NOMO-1 (cell line): Measurements from ENCODE around the gene MRGPRE.

ENCODE experiments used
- DNase-seq, 2 experiments: peaks; one replicate each; lab custom pipeline; 2025; ENCODE audit not compliant: unreplicated experiment in 2 of 2; lab: John Stamatoyannopoulos, UW

Gene MRGPRE

DNA sequence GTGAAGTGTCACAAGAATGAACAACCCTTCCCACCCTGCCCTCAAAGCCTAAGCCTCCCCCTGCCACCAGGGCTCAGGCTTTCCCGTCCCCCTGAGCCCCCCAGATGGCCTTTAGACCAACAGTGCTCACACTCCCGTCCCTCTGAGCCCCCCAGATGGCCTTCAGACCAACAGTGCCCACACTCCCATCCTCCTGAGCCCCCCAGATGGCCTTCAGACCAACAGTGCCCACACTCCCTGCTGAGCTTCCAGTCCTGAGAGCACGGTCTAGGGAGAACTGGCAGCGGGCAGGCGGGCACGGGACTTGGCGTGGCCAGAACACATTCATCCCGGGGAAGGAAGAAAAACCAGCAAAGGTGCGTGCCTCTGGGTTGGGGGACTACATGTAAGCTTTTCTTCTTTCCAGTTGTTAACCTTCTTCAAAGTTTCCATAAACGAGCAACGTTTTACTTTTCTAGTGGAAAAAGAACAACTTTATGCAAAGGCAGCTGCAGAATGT is 16.1 kb downstream of the MRGPRE start:
- no peak for DNase-seq

DNA sequence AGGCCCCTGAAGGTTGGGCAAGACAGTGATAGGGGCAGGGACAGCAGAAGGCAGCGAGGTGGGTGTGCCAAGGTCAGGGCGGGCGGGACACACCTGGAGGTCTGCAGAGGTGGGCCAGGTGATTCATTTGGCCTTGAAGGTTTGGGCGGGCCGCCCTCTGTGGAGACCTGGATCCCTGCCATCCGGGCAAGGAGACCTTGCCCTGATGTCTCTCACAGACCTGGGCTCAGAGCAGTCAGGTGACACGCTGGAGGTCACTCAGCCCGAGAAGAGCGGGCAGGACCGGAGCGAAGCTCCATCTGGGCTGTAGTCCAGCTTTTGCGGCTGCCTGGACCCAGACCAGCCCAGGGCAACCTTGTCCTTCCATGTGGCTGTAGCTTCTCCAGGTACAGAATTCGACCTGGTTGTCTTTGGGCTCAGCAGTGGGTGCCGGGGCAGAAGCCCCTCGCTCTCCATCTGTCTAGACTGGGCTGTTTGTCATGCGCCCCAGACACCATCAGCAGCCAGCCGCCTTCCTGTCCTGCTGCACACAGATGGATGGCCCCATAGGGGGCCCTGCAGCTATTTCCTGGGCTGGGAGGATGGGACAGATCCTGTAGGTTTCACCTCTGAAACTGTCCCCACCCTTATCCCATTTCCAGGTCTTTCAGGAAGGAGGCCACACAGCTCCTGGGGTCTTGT is 16.7 kb downstream of the MRGPRE start:
- no peak for DNase-seq

DNA sequence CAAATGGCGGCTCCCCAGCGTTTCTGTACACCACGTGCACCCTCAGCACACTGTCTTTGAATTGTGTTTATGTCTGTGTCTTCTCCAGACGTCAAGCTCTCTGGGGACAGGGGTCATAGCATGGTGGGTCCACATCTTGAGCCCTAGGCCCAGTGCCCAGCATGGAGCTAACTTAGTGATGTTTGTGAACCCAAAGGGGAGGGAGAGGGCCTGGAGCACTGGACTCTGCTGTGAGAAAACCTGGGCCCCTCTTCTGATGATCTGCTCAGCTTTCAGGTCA is 17.9 kb downstream of the MRGPRE start:
- DNase-seq = no peak

DNA sequence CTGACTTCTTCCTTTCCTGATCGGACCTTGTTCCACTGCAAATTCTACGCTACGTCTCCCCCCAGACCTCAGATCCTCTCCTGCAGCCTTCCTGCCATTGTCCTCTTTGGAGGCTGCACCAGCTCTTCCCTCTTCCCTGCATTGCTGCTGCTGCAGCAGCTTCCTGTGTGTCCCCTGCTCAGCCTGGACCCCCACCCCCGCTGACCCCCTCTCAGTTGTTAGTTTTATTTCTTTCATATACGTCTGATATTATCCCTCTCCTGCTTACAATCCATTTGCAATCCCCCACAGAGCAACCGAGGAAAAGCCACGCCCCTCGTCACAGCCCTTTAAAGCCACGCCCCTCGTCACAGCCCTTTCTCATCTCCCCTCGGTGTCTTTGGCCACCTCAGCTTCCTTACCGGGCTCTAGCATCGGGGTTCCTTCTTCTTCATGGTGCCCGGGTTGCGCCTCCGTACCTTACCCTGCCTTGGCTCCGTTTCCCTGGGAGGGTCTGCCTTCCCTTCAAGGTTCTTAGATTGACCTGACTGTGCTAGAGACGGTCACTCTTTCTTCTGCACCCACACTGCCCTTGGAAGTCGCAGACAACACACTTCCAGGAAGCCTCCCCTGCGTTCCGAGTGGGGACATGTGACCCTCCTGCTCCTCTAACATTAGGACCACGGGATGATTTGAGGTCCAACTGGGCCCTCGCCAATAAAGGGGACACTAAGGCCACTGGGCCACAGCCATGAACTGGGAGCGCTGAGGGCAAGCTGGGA is 18.4 kb downstream of the MRGPRE start:
- DNase-seq = no peak

DNA sequence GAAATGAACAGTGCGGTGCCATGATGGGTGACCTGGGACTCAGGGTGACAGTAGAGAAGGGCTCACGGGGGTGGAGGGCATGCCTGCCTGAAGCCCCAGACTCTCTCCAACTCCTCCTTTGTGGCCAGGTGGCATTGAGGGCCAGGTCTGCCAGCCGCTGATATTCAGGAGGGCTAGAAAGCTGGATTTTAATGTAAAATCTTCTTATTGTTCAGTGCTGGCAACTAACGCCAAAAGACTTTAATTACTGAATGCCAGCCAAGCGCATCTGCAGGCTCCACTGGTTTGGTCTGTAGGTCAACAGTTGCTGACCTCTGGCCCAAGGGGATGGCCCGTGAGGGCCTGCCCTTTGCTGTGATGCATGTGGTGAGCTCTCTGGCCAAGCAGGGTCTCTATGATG is 23.9 kb downstream of the MRGPRE start:
- DNase-seq = no peak

DNA sequence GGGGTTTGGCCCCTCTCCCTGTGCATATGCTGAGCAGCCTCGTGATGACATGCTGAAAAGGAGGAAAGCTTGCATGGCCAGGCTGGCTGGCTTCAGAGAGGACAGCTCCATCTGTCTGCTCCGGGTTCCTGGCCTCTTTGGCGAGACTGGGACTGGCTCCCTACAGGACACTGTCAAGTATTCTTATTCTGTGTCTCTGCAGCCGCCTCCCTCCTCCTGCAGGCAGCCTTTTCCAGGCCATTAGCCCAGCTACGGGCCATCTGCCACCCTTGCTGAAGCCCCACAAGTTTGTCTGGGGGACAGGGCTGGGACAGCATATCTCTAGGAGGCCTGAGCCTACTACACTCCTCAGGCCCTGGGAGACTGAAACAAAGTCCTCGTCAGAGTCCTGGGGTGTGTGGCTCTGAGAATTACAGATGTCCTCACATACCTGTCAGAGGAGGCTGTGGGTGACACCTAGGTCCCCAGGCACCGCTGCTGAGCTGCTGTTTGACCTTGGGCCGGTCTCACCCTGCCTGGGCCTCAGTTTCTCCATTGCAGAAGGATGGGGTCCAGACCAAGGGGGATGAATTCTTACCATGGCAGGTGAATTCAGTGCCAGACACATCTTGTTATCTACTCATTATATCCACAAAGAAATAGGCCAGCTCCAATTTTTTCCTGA is 24.6 kb downstream of the MRGPRE start:
- DNase-seq = no peak

DNA sequence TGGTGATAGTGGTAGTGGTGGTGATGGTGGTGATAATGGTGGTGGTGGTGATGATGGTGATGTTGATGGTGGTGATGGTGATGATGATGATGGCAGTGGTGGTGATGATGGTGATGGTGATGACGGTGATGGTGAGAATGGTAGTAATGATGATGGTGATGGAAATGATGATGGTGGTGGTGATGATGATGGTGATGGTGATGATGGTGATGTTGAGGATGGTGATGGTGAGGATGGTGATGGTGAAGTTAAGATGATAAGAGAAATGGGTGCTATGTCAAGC is 25.4 kb downstream of the MRGPRE start:
- DNase-seq = no peak

DNA sequence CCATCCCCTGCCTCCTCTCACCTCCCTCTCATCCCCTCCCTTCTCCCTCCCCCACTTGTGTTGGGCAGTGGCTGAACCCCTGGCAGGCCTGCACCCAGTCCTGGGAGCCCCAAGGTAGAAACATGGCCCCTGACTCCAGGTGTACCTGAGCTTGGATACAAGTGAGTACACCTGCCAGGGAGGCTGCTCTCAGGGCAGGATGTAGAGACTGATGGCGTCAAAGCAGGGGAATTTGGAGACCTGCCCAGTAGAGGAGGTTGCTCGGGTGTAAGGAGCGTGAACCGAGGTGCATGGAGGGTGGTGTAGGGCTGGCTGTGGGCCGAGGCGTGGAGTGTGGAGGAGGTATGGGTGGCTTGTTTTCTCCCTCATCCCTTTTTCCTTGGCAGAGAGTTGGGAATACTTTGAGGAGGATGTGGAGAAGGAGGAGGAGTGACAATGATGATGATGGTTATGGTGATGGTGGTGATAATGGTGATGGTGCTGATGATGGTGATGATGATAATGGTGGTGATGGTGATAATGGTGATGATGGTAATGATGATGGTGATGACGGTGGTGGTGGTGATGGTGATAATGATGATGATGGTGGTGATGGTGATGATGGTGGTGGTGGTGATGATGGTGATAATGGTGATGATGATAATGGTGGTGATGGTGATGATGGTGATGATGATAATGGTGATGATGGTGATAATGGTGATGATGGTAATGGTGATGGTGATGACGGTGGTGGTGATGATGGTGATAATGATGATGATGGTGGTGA is 25.9 kb downstream of the MRGPRE start:
- DNase-seq = no peak

DNA sequence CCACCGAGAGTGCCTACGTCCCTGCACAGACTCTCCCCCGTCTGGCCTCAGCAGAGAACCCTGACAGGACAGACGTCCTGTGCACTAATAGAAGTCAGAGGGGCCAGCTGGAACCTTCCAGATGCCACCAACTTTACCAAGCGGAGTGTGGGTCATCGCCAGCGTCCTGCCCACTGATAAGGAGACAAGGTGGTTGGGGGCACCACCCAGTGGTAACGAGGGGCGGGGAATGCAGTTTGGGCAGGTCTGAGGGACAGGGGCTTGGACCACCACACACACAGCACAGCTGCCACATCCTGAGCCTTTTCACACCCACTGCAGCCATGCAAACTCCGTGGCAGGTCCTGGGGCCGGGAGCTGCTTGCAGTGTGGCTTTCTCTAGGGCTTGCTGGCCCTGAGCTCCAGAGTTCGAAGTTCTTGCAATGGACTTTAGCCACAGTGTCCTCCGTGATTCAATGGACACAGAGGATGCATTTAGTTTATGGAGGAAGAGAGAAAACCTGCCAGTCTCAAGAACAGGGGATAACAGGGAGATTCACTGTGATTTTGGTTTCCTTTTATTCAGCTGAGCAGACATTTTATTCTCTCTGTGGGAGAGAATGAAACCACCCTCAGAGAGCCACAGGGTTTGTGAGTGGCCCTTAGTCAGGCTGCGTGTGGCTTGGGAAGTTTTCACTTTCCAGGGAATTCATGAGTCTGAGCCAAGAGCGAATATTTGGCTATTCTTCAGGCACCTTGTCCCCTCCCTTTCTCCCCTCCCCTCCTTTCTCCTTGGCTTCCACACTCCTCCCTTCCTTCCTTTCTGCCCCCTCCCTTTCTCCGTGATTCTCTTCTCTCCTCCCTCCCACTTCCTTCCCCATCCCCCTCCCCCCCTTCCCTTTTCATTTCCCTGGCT is 26.7 kb downstream of the MRGPRE start:
- no peak for DNase-seq

DNA sequence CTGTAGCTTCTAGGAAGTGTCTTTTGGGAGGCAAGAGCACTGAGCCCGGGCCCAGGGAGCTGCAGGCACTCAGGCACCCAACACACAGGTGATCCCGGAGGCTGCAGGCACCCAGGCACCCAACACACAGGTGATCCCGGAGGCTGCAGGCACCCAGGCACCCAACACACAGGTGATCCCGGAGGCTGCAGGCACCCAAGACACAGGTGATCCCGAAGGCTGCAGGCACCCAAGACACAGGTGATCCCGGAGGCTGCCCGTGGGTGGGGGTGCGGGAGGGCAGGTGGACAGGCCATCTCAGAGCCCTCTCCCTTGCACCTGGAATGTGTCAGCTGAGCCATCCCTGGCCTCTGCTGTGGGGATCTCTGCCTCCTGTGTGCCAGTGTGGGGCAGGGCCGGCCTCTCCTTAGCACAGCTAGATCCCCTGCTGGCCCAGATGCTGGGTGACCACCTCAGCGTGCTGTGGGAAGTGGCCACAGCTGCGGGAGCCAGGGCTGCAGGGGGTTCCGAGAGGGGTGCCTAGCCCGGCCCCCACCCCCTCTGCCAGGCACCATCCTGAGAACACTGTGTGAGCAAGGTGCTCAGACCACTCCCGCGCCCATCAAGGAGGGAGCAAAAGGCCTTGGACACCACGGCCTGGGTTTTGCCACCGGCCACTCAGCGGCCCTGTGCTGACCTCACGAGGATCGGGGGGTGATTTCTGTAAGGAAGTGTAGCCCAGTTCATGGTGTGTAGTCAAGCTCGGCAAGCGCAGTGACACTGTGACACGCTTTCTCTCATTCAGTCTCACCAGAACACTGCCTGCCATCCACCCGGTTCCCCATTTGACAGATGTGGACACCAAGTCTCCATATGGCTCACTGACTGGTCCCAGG is 27.8 kb downstream of the MRGPRE start:
- no peak for DNase-seq

DNA sequence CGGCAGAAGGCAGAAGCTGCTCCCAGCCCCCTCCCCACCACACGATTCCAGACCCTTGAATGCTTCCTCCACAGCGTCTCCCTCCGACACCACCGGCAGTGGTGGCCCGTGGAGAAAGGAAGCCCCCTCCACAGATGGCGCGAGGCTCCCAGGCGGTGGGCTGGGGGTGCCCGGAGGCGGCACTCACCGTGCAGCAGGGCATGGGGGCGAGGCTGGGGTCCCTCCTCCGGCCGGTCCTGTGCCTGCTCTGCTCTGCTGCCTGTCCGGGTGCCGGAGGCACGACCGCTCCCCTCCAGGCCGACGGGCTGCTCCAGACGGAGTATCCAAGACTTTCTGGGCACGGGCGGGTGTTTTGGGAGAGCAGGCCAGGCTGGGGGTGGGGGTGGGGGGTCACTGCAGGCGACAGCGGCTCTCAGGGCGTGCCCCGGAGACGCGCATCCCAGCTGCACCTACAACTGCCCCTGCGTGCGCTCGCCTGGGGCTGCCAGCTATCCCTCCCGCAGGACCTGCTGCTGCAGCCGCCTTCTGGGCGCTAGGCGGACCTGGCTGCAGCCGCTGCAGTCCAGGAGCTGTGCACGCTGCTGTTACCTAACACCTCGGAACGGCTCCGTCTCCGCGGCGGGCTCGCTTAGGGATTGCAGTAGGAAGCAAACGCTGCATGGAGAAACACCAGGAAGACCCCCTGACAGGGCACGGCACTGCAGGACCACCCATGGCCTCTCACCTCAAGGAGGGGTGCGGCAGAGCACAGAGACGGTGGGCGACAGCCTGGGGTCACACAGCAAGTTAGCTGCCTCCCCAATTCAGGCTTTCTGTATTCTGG is 28.8 kb downstream of the MRGPRE start:
- no peak for DNase-seq

DNA sequence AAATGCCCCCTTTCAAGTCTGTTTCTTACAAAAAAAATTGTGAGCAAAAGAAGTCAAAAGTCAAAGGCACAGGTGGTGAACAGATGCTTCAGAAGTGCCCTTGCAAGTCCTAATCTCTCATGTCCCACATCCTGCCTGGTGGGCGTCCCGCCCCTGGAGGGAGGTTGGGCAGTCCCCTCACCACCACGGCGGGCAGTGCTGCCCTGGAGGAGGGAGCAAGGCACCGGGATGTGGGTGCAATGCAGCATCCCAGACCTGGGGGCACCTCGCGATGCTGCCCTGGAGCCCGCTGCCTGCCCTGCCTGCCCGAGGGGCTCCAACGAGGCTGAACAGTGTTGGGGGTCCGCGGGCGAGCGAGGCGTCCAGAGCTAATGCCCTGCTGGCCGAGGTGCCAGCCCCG is 29.5 kb downstream of the MRGPRE start:
- no peak for DNase-seq

DNA sequence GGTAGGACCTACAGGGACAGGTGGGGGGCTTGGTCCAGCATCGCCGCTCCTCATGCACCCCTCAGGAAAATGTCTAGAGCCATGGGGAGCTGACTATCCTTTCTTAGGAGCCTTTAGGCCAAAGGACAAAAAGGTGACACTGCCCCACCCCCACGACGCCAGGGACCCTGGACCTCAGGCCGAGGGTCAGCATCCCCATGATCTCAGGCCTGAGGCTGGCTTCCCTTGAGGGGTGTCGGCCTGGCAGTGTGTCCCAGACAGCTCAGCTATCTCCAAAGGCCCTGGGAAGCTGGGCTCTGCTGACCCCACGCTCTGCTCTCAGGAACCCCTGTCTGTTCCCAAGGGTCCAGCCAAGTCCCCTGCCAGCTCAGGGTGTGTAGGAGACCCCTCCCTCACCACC is 29.9 kb downstream of the MRGPRE start:
- no peak for DNase-seq

DNA sequence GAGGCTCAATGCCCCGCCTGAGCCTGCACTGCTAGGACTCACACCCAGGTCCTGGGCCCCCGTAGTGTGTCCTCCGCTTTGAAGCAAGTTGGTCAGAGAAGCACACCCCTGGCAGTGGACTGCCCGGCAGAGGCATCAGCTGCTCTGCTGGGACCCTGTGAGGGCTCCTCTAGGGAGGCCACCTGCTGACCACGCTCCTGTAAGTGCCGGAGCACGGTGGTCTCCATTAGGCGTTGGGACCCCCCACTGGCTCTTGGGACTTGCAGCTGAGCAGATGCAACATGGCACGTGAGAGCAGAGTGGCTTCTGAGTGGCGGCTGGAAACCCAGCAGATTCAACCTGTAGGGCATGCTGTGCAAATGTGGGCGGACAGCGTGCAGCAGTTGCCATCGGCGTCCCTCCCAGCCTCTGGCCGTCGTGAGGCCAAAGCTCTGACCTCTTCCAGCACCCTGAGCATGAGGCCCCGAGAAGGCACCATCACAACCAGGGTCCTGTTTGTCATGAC is 30.5 kb downstream of the MRGPRE start:
- DNase-seq = no peak

DNA sequence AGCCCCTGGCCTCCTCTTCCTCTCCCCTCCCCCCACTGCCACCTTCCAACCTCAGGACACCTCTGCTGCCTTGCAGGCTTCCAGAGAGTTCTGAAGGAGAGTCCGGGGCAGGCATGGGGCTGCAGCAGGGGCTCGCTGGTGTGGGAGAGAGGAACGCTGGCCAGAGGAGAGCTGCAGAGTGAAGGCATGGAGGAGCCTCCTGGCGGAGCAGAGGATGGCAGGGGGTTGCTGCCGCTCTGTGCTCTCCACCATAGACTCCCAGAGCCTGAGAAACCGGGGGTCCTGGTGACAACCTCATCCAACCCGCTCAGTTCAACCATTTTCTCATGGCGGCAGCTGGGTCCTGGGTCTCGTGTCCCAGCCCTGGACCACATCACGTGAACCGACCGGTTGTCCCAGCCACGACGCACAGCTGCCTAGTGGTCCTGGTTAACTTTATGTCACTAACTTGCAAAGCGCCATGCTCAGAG is 31.1 kb downstream of the MRGPRE start:
- no peak for DNase-seq

DNA sequence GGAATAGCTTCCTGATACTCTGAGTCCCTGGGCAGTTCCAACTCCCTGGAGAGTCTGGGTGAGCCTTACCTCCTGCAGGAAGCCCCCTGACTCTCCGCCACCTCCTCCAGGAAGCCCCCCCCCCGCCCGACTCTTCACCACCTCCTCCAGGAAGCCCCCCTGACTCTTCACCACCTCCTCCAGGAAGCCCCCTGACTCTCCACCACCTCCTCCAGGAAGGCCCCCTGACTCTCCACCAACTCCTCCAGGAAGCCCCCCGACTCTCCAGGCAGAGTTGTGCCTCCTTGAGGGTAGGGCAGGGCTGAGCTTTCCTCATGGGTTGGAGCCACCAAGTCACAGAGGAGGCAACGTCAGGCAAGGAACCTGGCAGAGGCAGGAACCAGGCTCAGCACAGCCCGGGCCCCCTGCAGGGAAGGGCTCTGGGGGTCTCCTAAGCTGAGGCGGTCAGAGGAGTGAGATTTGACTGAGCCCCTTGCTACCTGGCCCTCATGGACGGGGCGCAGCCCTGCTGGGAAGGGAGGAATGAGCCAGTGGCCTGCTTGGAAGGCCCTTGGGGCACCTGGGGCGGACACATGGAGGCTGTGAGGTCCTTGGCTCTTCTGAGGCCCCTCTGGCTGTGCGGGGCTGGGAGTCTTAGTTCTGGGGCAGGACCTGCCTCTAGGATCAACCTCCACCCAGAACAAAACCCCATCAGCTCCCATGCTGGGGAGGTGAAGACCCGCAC is 31.7 kb downstream of the MRGPRE start:
- DNase-seq = no peak

DNA sequence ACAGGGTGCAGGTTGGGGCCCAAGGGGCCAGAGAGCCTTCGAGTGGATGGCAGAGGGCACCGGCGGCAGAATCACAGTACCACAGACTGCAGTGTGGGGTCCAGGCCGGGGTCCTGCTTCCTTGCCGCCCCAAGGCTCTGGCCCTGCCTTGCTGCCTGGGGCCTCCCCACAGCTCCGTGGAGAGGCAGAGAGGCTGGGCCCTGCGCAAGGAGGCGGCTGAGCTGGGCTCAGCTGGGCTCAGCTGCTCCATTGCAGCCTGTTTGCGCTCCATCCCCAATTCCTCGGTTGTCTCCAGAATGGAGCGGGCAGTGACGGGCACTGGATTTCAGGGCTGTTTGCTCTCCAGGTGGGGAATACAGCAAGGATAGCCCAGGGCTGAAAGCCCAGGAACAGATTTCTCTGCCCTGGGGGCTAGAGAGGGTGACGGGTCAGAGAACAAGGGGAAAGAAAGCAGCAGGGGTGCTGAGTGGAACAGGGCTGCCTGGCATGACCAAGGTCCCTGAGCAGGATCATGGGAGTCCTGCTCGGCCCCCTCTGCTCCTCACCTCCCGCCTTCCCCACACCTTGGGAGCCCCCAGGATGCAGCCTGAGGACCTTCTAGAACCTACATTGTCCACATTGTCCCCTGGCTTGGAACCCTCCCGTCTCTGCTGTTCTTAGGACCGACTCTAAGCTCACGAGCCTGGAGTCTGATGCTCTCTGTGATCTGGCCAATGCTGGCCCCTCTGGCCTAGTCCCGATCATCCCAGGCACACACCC is 32.5 kb downstream of the MRGPRE start:
- no peak for DNase-seq
